K562 treated with DMSO at 1 percent for 24 hours (cell line): ENCODE data around the gene CPA3. TPM values are rescaled to one million over a fixed set of nuclear protein-coding genes. Genes with fewer than 3 reads are reported as not detected.

ENCODE experiments used
- total RNA-seq: library from RNA; unstranded; fragments of 300-600 nt; gene quantifications from 2 replicates; pipeline ENCODE4 v1.2.3, GENCODE V29; 2022; ENCODE audit warnings: low read depth; ENCODE audit not compliant: insufficient read depth

Gene CPA3, protein sequence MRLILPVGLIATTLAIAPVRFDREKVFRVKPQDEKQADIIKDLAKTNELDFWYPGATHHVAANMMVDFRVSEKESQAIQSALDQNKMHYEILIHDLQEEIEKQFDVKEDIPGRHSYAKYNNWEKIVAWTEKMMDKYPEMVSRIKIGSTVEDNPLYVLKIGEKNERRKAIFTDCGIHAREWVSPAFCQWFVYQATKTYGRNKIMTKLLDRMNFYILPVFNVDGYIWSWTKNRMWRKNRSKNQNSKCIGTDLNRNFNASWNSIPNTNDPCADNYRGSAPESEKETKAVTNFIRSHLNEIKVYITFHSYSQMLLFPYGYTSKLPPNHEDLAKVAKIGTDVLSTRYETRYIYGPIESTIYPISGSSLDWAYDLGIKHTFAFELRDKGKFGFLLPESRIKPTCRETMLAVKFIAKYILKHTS
- total RNA-seq = not detected in 2 replicates

DNA sequence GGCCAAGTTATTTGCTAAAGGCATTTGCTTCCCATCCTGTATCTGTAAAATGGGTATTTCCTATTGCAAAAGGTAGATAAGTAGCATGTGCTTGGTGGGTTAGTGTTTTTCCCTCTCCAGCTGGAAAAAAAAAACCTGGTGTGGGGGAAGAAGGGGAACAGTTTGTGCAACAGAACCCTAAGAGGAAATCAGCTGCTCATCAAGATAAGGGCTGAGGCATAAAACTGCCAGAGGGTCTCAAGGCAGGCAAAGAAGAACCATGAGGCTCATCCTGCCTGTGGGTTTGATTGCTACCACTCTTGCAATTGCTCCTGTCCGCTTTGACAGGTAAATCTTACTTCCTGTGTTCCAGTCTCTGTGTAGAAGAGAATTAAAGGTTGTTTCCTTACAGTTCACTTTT lies at the start of gene CPA3:
Gene CPA3 (plus strand): TSS at position 248 of the 400 bp plus-strand sequence. CDS start 12 bp downstream, at position 260.

DNA sequence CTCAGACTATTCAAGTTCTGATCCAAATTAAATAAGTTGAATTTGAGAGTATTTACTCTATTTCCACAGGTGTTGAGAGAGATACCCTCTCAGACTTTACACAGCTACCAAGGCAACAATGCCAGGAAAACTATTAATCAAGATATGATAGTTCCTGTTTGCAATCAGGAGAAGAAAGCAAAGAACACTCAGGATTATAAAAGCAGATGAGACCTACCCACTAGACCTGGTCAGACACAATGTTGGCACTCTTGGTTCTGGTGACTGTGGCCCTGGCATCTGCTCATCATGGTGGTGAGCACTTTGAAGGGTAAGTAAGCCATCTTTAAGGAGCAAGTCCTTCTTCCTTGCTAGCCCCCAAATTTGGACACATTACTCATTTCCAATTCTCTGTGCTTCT lies 37.5 kb upstream of the CPA3 start, which contains the start of gene CPB1:
Gene CPB1 (plus strand): TSS at position 227 of the 400 bp plus-strand sequence. CDS start 13 bp downstream, at position 240.

Other genes with a start within 250 kb of the CPA3 start
- gene AGTR1, start 167.4 kb upstream of the CPA3 start, total RNA-seq = not detected in 2 replicates
- gene CPB1, start 37.5 kb upstream of the CPA3 start, total RNA-seq = not detected in 2 replicates
- gene GYG1, start 126.2 kb downstream of the CPA3 start, total RNA-seq = 14.5 and 16.6 TPM in 2 replicates
- gene HLTF, start 221.2 kb downstream of the CPA3 start, total RNA-seq = 25.7 and 29.9 TPM in 2 replicates